ENCODE results near the gene FAM83E. TPM values are rescaled to one million over a fixed set of nuclear protein-coding genes. Genes with fewer than 3 reads are reported as not detected.

FAM83E gene
- total and polyA plus RNA-seq, 2 experiments from 2014 or later, result 1.0 to 2.3 TPM

GRCh38 chr19:48603449-48603848, 11.4 kb downstream of the FAM83E start:
- Mint-ChIP-seq H3K27ac (no peak overlapping the region), H3K4me1 (peaks cover 6% of the 10 kb centered on the region; the same call in 2 of the 3 replicates), H3K4me3 (no peak overlapping the region), H3K9me3 (no peaks in the 10 kb centered on the region), H3K27me3 (ENCODE audit: insufficient read depth, low read depth, poor library complexity) (peaks cover 10% of the 10 kb centered on the region), H3K36me3 (ENCODE audit: low read depth) (no peaks in the 10 kb centered on the region; the same call in 2 of the 3 replicates)
- no peak overlapping the region for H3K4me3 ChIP-seq
- no peaks in the 10 kb centered on the region for H3K36me3 ChIP-seq (ENCODE audit: insufficient read depth)
- H3K4me2 ChIP-seq, result no peak overlapping the region
- no peaks in the 10 kb centered on the region for H3K9me2 ChIP-seq (ENCODE audit: insufficient read depth)
- H3K27me3 ChIP-seq (ENCODE audit: insufficient read depth), result no peaks in the 10 kb centered on the region
- H2AFZ ChIP-seq, result no peak overlapping the region
- no peak for DNase-seq (ENCODE audit: low spot score)
- H4K20me1 ChIP-seq (replicated peaks; ENCODE audit: insufficient read depth), result no peaks in the 10 kb centered on the region
- no peaks in the 10 kb centered on the region for H3K79me2 ChIP-seq (replicated peaks; ENCODE audit: insufficient read depth)
- TF ChIP-seq REST (IDR thresholded peaks at IDR 0.05; ENCODE audit: unreplicated experiment) (no peak), EZH2phosphoT487 (IDR thresholded peaks at IDR 0.05; ENCODE audit: unreplicated experiment) (no peak), ETS1 (IDR thresholded peaks at IDR 0.05) (no peak), ZNF114 (CRISPR knock-in tag; IDR thresholded peaks at IDR 0.05) (no peak), JUNB (IDR thresholded peaks at IDR 0.05; ENCODE audit: unreplicated experiment) (no peak), CREB1 (CRISPR knock-in tag; IDR thresholded peaks at IDR 0.05; ENCODE audit: low read depth) (no peak), STAT1 (IDR thresholded peaks at IDR 0.05; ENCODE audit: unreplicated experiment) (no peak), POLR2AphosphoS5 (IDR thresholded peaks at IDR 0.05; ENCODE audit: low read depth) (no peak), EZH2 (IDR thresholded peaks at IDR 0.05; ENCODE audit: low read depth, unreplicated experiment) (no peak), NANOG (IDR thresholded peaks at IDR 0.05; ENCODE audit: borderline replicate concordance) (no peak), ZNF331 (CRISPR knock-in tag; IDR thresholded peaks at IDR 0.05; ENCODE audit: low read depth) (no peak)
- TF ChIP-seq, protein P1, sequence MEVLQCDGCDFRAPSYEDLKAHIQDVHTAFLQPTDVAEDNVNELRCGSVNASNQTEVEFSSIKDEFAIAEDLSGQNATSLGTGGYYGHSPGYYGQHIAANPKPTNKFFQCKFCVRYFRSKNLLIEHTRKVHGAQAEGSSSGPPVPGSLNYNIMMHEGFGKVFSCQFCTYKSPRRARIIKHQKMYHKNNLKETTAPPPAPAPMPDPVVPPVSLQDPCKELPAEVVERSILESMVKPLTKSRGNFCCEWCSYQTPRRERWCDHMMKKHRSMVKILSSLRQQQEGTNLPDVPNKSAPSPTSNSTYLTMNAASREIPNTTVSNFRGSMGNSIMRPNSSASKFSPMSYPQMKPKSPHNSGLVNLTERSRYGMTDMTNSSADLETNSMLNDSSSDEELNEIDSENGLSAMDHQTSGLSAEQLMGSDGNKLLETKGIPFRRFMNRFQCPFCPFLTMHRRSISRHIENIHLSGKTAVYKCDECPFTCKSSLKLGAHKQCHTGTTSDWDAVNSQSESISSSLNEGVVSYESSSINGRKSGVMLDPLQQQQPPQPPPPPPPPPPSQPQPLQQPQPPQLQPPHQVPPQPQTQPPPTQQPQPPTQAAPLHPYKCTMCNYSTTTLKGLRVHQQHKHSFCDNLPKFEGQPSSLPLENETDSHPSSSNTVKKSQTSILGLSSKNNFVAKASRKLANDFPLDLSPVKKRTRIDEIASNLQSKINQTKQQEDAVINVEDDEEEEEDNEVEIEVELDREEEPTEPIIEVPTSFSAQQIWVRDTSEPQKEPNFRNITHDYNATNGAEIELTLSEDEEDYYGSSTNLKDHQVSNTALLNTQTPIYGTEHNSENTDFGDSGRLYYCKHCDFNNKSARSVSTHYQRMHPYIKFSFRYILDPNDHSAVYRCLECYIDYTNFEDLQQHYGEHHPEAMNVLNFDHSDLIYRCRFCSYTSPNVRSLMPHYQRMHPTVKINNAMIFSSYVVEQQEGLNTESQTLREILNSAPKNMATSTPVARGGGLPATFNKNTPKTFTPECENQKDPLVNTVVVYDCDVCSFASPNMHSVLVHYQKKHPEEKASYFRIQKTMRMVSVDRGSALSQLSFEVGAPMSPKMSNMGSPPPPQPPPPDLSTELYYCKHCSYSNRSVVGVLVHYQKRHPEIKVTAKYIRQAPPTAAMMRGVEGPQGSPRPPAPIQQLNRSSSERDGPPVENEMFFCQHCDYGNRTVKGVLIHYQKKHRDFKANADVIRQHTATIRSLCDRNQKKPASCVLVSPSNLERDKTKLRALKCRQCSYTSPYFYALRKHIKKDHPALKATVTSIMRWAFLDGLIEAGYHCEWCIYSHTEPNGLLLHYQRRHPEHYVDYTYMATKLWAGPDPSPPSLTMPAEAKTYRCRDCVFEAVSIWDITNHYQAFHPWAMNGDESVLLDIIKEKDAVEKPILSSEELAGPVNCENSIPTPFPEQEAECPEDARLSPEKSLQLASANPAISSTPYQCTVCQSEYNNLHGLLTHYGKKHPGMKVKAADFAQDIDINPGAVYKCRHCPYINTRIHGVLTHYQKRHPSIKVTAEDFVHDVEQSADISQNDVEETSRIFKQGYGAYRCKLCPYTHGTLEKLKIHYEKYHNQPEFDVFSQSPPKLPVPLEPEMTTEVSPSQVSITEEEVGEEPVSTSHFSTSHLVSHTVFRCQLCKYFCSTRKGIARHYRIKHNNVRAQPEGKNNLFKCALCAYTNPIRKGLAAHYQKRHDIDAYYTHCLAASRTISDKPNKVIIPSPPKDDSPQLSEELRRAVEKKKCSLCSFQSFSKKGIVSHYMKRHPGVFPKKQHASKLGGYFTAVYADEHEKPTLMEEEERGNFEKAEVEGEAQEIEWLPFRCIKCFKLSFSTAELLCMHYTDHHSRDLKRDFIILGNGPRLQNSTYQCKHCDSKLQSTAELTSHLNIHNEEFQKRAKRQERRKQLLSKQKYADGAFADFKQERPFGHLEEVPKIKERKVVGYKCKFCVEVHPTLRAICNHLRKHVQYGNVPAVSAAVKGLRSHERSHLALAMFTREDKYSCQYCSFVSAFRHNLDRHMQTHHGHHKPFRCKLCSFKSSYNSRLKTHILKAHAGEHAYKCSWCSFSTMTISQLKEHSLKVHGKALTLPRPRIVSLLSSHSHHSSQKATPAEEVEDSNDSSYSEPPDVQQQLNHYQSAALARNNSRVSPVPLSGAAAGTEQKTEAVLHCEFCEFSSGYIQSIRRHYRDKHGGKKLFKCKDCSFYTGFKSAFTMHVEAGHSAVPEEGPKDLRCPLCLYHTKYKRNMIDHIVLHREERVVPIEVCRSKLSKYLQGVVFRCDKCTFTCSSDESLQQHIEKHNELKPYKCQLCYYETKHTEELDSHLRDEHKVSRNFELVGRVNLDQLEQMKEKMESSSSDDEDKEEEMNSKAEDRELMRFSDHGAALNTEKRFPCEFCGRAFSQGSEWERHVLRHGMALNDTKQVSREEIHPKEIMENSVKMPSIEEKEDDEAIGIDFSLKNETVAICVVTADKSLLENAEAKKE (CRISPR knock-in tag; IDR thresholded peaks at IDR 0.05), result no peak
- TF ChIP-seq, protein P2, sequence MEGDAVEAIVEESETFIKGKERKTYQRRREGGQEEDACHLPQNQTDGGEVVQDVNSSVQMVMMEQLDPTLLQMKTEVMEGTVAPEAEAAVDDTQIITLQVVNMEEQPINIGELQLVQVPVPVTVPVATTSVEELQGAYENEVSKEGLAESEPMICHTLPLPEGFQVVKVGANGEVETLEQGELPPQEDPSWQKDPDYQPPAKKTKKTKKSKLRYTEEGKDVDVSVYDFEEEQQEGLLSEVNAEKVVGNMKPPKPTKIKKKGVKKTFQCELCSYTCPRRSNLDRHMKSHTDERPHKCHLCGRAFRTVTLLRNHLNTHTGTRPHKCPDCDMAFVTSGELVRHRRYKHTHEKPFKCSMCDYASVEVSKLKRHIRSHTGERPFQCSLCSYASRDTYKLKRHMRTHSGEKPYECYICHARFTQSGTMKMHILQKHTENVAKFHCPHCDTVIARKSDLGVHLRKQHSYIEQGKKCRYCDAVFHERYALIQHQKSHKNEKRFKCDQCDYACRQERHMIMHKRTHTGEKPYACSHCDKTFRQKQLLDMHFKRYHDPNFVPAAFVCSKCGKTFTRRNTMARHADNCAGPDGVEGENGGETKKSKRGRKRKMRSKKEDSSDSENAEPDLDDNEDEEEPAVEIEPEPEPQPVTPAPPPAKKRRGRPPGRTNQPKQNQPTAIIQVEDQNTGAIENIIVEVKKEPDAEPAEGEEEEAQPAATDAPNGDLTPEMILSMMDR (conservative IDR thresholded peaks at IDR 0.05; ENCODE audit: low read depth in 2 of 2), result no peak
- H3F3A ChIP-seq (replicated peaks; ENCODE audit: low read depth), result no peaks in the 10 kb centered on the region
- no peak overlapping the region for H3K27ac ChIP-seq (ENCODE audit: low read depth)
- ATAC-seq, result no peak
- H3K4me1 ChIP-seq (ENCODE audit: insufficient read depth), result no peaks in the 10 kb centered on the region
